Daoy (cell line): ENCODE data around the gene GLRA1. TPM values are rescaled to one million over a fixed set of nuclear protein-coding genes. Genes with fewer than 3 reads are reported as not detected.
"Not testable (repeated sequence)": the region's sequence is repeated elsewhere in the genome, so short reads cannot be mapped to it uniquely, and the experiment has no call there.

Experiments used
- DNase-seq: peaks from one replicate; pipeline ENCODE4 v3.0.0-alpha.2; 2015; ENCODE audit warnings: low read depth
- total RNA-seq: library from RNA; depleted of rRNA; stranded (reverse); fragments of >200 nt; shearing (Covaris generic); gene quantifications from 2 replicates; pipeline ENCODE4 v1.2.3, GENCODE V29; 2014

GLRA1 gene
- total RNA-seq, 1 experiment from 2014 or later = not detected

DNA sequence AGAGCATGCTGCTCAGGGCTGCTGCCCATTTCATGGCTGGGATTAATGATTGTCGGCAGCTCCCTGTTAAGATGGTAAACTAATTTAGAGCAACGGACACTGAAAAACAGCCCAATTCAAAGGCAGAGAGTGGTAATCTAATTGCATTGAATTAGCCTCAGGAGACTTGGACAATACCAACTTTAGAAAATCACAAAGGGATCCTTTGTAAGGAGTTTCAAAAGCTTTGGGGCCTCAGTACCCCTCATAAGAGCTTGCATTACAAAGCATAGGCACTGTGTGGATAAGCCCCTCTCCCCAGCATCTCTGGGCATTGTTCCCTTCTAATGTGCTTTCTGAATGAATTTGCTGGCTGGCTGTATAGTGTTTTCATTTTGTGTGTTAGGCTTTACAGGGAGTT lies 6.7 kb downstream of the GLRA1 start:
- no peak for DNase-seq

DNA sequence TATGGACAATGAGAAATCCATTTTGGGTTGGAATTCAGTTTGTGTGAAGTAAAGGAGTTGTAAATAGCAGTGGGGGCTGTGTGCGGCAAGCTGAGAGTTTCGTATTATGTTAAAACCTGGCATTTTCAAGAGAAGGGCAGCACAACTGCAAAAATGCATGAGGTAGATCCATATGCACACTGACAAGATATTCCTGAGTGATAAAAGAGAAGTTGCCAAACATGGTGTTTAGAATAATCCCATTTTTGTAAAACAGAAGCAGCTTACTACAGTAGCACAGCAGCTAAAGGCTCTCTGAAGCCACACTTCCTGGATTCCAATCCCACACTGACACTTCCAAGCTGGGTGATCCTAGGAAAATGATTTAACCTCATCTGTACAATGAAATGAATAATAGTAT lies 11.2 kb downstream of the GLRA1 start:
- DNase-seq = no peak

DNA sequence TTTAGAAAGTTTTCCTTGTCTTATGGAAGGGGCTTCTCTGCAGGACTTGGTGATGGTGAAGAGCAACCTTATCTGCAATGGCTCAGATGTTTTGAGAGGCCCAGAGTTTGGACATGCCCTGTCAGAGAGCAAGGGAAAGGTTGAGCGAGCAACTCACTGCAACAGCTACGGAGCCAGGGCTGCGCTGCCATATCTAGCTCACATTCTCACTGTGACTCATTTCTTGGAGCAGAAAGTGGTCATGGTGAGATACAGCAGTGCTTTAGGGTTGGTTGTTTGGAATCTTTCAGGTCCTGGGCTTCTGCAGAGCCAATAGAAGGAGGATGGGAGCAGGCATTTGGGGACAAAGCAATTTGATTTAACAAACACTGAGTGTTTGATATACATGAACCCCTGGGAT lies 12.3 kb downstream of the GLRA1 start:
- peak; percentile 35 for DNase-seq

DNA sequence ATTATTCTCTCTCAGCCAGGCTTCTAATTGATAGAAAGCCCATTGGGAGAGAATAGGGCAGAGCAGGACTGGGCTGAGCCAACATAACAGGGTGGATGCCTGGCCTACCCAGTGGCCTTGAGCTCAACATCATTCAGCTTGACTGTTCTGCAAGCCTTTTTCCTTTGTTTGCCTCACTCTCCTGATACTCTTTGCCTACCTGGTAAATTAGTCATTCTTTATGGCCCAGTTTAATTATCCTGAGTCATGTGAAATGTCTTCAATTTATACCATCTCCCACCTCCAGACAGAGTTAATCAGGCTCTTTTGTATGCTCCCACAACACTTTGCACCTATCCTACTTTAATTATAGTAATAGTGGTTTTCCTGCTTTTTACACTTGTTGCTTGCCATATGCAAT lies 13.6 kb downstream of the GLRA1 start:
- DNase-seq = peak; percentile 34

DNA sequence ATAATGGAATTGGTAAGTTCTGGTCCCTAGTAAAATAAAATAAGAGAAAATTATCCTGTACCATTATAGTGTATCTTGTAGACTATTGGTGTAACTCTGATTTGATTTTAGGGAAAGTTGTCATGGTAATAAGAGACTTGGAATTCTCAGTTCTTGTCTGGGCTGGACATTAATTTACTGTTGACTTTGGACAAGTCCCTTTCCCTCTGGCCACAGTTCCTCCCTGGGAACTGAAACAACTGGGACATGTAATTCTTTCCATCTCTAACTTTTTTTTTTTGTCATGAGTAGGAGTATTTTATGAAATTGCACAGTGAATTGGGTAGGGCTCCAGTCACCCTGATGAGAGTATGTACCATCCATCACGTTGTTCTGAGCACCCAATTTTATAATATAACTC lies 15.0 kb downstream of the GLRA1 start:
- no peak for DNase-seq

DNA sequence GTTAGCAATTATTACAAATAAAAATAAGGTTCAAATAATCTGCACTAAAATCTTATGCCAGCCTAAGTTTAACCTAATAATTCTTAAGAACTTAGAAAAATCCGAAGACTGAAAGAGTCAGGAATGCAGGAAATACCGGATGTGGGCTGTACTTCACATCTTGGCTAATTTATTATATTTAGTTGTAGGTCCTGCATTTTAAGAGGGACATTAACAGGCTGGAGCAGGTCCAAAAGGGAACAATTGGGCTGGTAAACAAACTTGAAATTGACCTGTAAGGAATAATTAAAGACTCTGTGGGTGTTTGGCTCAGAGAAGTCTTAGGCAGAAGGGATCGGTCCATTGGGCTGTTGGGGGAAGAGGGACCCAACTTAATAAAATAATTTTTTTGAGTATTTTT lies 18.4 kb downstream of the GLRA1 start:
- DNase-seq = peak; percentile 41

DNA sequence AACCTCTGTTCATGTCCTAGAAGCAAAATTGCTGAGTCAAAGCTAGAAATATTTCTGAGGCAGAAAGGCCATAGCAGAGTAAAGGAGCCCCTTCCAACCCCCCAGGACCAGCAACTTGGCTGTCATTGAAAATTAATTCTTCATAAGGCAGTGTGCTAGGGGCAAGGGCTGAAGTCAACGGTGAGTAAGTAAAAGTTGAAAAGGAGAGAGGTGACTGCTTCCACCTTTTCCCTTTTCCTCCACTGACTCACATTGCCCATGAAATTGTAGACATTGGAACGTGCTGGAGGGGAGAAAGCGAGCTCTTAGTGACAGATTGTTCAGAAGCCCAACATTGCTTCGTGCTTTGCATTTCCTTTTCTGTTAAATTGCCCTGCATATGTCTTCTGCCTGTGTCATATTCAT lies 19.1 kb downstream of the GLRA1 start:
- DNase-seq = peak; percentile 77

DNA sequence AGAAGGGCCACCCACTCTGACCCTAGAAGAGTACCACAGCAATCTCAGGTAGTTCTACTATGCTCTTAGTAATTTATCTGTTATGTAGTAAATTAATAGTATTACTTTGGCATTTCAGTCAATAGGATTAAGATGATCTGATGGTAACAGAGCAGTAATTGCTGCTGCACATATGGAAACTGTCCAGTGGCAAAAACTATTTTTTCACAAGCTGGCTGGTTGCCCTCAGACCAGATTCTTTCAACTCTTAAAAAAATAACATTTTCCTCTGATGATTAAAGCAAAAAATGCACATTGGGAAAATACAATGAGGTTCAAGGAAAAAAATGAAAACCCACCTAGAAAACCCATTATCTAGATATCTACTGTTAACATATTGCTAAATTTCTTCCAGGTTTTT lies 19.7 kb downstream of the GLRA1 start:
- no peak for DNase-seq

DNA sequence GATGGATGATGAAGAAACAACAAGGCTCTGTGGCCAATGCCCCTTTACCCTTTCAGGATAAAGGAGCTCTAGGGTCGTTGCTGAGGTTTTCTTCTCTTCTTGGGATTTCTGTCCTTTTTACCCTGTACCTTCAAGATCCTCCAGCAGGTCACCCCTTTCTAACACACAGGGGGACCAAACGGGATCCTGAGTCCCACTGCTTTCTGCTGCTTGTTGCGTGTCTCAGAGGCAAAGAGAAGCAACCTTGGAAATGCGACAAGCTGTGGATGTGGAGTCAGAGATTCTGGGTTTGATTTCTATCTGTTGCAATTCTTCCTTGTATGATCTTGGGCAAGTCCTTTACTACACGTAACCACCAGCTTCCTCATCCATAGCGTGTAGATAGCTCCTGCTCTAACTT lies 20.5 kb downstream of the GLRA1 start:
- DNase-seq = no peak

DNA sequence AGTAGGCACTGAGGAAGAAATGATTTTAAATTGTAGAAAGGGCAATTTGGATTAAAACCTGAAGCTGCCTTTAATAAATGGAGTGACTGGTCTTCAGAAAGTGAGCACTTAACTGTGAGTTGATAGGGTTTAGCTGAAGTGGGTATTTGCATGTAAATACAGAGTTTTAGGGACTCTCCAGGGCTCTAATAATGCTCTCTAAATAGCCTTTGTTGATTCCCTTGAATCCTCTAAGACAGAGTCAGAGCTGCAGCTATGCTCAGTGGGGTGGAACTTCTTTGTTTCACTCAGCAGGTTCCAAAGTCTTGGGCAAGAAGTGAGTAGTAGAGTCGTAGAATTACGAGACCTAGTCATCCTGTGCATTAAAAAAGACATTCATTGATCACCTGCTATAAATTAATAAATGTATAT lies 21.4 kb downstream of the GLRA1 start:
- DNase-seq = no peak

DNA sequence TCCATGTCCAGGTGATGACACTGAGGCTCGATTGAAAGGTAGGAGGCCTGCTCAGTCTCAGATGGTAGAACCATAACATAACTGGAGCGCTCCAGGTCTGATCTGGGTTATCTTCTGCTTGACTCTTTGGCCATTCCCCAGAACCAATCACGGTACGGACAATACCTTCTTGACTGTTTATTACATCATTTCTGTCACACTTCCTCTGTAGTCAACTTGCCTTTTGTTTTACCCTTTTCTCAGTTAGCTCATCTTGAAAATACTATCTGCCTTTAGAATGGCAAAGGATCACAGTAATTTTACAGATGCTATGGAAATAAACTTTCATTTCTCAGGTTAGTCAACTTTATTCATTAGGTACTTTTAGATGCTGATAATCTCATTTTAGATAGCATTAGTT lies 22.4 kb downstream of the GLRA1 start:
- DNase-seq = no peak

DNA sequence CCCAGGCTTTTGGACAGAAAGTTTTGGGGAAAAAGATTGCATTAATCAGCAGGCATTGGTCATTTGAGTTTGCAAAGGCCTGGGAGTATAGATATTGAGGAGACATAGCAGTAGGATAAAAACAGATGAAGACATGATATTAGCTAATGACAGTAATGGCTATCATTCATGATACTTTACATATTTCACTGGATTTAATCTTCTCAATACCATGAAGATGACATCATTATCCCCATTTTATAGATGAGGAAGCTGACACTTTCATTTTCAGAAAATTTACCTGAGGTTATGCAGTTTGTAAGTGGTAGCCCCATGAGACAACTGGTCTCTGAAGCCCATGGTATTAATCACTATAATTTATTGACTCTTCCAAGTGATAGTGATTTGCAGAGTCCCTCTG lies 23.0 kb downstream of the GLRA1 start:
- DNase-seq = no peak

DNA sequence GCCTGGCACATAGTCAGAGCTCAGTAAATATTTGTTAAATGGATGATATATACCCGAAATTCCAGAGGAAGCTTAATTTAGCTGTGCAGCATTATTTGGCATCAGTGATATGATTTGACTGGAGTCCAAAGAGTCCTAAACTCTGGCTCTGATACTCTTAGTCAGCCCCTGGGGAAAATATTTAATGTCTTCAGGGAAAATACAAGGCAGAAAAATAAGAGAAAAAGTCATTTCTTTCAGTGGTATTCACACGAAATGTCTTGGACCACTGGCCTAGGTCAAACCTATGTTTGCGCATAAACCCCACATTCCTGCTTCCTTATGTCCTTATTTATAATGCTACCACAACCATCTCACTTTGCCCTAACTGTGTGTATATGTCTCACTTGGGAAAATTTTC lies 23.8 kb downstream of the GLRA1 start:
- DNase-seq = no peak

DNA sequence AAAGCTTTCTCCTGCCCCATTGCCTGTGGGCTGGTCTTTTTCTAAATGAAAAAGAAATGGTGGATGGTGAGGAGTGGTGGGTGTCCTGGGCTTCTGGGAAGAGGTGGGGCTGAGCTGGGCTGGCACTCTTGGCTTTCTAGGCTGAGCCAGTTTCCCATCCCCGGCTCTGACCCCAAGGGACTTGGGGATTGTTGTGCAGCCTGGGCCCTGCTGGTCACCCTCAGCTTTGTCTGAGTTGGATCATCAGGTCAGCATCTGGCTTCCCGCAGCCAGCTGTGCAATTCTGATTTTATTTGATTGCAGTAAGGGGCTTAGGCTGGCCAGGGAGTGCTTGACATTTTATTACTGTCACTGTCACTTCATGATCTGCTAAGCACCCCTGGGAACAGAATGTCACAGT lies 25.3 kb downstream of the GLRA1 start:
- no peak for DNase-seq

DNA sequence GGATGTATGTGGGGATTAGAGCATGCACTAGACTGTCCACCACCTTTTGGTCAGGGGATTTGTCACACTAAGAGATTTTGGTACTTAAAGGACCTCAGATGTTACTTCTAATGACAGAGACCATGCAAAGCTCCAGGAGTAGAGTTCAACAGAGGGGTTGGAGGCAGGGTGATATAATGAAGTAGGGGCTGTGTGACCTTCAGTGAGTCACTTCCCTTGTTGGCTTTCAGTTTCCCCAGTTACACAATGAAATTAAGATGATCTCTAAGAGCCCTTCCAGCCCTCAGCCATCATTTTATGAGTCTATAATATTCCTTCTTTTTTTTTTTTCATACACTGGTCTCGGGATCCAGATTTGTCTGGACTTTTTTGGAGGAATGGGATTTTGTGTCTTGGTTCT lies 26.8 kb downstream of the GLRA1 start:
- DNase-seq = peak; percentile 35

DNA sequence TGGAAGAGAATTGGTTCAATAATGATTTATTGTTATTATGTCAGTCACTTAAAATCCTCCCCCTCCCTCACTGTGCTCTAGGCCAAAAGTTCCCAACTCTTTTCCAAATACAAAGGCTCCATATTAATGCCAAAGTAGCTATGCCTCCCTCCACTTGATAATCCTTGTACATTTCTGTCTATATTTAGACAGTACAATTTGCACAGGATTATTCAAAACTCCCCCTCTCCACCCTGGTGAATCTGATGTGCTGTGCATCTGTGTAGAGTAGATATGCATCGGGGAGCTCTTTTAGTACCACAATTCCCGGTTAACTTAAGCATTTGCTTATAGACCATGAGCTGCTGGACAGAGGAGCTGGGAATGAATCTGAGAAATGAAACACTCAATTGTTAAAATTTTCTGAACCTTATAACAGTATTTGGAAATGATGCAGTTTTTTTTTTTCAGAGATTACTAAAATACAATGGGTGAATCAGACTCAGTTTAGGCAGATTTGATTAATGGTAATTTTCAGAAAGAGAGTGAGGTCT lies 27.6 kb downstream of the GLRA1 start:
- no peak for DNase-seq

DNA sequence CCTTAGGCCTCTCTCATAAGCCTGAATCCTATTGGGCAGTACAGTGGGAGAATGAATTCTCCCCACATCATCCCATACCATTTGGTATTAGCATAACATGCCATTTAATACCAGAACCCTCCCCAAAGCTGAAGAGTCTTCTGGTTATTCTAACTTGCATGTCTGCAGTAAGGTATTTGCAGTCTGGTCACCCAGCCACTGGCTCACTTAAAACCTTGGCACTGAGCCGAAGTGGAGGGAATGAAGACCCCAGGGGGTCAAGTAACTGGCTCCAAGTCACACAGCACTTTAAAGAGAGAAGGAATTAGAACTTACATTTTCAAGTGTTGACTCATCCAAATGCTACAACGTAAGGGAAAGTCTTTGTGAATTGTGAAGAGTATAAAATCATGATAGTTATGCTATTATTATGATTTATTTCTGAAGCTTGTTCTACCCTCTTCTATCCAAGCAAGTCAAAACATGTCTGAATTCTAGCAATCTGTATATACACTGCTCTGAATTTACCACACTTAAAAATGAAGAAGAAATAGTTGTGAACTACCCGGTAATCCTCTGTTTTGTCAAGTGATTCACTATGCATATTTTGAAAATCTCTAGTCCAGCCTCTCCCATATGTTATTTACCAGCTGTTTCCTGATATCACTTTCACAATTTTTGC lies 28.5 kb downstream of the GLRA1 start:
- peak; percentile 92 for DNase-seq

DNA sequence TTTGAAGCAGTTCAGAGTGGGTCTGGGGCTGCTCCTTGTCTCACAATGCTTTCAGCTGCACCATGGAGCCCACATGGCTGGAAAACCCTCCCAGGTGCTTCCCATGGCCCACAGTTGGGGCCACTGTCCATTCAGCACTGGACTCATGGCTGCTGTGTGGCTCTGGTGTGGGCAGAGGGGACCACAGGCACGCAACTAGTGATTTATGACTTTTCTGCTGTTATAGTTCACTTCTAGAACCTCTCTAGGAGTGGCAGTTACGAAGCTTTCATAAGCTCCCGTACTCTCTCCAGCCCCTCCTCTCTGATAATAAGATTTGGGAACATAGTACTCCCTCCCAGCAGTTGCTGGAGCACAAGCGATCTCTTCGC lies 29.0 kb downstream of the GLRA1 start:
- peak; percentile 44 for DNase-seq

DNA sequence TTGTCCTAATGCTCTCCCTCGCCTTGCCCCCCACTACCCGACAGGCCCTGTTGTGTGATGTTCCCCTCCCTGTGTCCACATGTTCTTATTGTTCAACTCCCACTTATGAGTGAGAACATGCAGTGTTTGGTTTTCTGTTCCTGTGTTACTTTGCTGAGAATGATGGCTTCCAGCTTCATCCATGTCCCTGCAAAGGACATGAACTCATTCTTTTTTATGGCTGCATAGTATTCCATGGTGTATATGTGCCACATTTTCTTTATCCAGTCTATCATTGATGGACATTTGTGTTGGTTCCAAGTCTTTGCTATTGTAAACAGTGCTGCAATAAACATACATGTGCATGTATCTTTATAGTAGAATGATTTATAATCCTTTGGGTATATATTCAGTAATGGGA lies 31.2 kb downstream of the GLRA1 start:
- not testable (repeated sequence) for DNase-seq

DNA sequence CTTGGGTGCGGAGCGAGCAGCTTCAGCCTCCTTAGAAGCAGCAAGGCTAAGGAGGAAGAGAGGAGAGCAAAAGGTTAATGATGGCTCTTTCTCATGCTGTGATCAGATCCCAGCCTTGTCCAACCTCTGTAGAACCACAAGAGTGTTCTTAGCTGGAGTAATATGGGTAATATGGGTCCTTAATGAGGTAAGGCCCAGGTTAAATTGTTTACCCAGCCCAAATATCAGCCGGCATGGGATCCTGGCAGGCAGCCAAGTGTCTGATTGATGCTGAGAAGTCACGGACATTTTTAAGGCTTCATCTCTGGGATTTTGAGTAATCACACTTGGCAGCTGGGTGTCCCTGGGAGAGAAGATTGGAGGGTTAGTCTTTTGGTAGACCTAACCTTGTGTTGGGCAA lies 32.3 kb downstream of the GLRA1 start:
- DNase-seq = peak; percentile 38

DNA sequence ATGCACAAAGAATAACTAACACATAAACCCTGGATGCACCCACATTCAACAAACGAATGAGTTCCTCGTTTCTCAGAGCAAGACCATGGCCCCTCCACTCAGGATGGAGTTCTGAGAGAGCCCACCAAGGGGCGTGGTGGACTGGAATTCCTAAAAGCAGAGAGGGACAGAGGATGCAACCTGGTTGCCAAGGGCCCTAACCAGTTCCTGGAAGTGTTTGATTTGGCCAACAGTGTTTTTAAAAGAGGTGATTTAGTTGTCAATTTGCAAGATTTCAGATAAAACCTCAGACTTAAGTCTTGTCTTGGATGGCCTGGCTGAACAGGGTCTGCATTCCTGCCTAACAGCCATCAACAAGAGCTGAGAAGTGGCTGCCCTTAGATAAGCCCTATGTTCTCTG lies 34.4 kb downstream of the GLRA1 start:
- DNase-seq = no peak

DNA sequence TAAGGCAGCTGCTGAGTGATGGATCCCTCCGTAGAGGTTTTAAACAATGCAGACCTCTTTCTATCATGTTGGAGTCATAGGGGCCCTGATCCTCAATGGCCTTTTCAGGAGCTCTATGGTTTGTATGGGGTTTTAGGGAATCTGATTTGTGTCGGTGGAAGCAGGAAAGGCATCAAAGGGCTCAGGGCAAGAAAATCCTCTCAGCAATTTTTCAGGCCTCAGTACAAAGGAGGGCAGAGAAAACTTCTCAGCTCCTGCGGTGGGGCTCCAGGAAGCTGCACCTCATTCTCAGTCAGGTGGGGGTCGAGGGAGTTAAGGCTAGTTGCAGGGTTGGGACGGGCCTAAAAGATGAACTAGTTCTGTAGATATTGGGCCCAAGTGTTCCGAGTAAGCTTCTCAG lies 35.0 kb downstream of the GLRA1 start:
- no peak for DNase-seq

DNA sequence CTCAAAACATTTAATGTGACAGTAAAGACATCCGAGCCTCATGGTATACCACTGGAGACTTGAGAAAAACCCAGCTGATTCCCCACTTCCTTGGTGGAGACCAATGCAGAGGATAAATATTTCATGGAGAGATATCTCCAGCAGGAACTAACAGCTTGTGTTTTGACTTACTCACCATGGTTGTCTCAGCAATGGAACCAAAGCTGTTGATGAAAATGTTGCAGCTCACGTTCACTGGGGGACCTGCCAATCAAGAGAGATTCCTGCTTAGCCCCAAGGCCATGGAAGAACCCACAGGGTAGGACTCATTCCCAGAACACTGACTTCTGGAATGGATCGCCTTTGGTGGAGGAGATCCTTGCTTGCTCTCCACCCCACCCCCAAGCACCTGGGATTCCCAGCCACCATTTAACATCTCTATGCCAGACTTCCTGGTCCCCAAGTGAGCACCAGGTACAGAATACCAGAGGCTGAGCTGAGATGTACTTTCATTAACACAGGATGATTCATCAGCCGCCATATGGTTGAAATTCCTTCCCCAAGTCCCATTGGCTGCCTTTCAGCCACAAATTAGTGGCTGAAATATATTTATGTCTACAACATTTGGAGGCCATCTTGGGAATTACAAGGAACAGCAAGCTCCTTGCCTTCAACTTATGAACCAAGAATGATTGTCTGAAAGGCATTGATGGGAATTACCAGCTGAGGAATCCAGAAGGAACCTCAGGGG lies 37.9 kb downstream of the GLRA1 start:
- DNase-seq = peak; percentile 27
